Ascending aorta (tissue), 2 donors: Measurements from ENCODE around the gene SCGB1D2. TPM values are rescaled to one million over a fixed set of nuclear protein-coding genes. Genes with fewer than 3 reads are reported as not detected.
"Not testable (repeated sequence)": the region's sequence is repeated elsewhere in the genome, so short reads cannot be mapped to it uniquely, and the experiment has no call there.

Experiments
- DNase-seq, 2 donors: peaks; one replicate each; pipeline ENCODE4 v3.0.0-alpha.2; 2019; ENCODE audit warnings: low spot score in 2 of 2
- H3K27ac ChIP-seq, 2 donors: fragments of 200-600 bp; sonication (generic); one replicate each; pipeline ENCODE4 v1.5.1; 2016 to 2017; ENCODE audit warnings: mild to moderate bottlenecking in 1 of 2
- H3K27me3 ChIP-seq: fragments of 200-600 bp; sonication (generic); one replicate; pipeline ENCODE4 v1.5.1; 2017
- H3K36me3 ChIP-seq, 2 donors: fragments of 200-600 bp; sonication (generic); one replicate each; pipeline ENCODE4 v1.5.1; 2016
- H3K4me1 ChIP-seq, 2 donors: fragments of 200-600 bp; sonication (generic); one replicate each; pipeline ENCODE4 v1.5.1; 2016 to 2017; ENCODE audit warnings: mild to moderate bottlenecking in 1 of 2
- H3K4me3 ChIP-seq, 2 donors: fragments of 200-600 bp; sonication (generic); one replicate each; pipeline ENCODE4 v1.5.1; 2016 to 2017; ENCODE audit warnings: mild to moderate bottlenecking in 1 of 2
- H3K9me3 ChIP-seq, 2 donors: fragments of 200-600 bp; sonication (generic); one replicate each; pipeline ENCODE4 v1.5.1; 2016
- CTCF ChIP-seq, 3 experiments: fragments of 200-600 bp in 2 of 3; fragments of 450-650 bp in 1 of 3; sonication (generic) in 2 of 3; IDR thresholded peaks; one replicate each; pipeline ENCODE4 v1.5.1; 2016 to 2019; ENCODE audit warnings: antibody characterized with exemption in 3 of 3, mild to moderate bottlenecking in 1 of 3, moderate library complexity in 1 of 3
- intact Hi-C: fragments of 100-400 bp; cut with DNase I; formaldehyde crosslinking; loops from one replicate; pipeline ENCODE4 v1.15.1; 2023
- total RNA-seq: library from RNA; depleted of rRNA; stranded (reverse); fragments of >200 nt; gene quantifications from one replicate; pipeline ENCODE4 v1.1.0, GENCODE V29; 2016

SCGB1D2 gene
- total RNA-seq = not detected

GRCh38 chr11:62242021-62242420 is at the start of gene SCGB1D2:
Gene SCGB1D2 (plus strand): TSS chr11:62242239. CDS start chr11:62242308, 69 bp downstream.
- Histone ChIP-seq H3K27ac (no peak within 1 kb of the TSS), H3K36me3 (no peaks in the 10 kb centered on the region), H3K9me3 (no peaks in the 10 kb centered on the region), H3K4me1 (no peaks in the 10 kb centered on the region), H3K4me3 (no peak within 1 kb of the TSS), H3K27me3 (no peaks in the 10 kb centered on the region)
- no peak for TF ChIP-seq CTCF (IDR thresholded peaks at IDR 0.05)
- DNase-seq = no peak
- intact Hi-C loops = no loop called here

- H3K4me1 ChIP-seq = no peaks in the 10 kb centered on the region
- no peak overlapping the region for H3K27ac ChIP-seq
- intact Hi-C loops = no loop called here
- no peaks in the 10 kb centered on the region for H3K27me3 ChIP-seq
- TF ChIP-seq CTCF (IDR thresholded peaks at IDR 0.05) = no peak
- H3K9me3 ChIP-seq = no peaks in the 10 kb centered on the region
- DNase-seq = no peak
- no peaks in the 10 kb centered on the region for H3K36me3 ChIP-seq
- no peak overlapping the region for H3K4me3 ChIP-seq
Observed at GRCh38 chr11:62193952-62194351, 48.1 kb upstream of the SCGB1D2 start.

- H3K9me3 ChIP-seq, intact Hi-C loops, H3K4me3 ChIP-seq, H3K27me3 ChIP-seq, DNase-seq, H3K27ac ChIP-seq, H3K4me1 ChIP-seq, H3K36me3 ChIP-seq: not testable (repeated sequence)
Observed at GRCh38 chr11:62195010-62195409, 47.0 kb upstream of the SCGB1D2 start.

- DNase-seq = no peak
- no peak overlapping the region for H3K4me3 ChIP-seq
- H3K27me3 ChIP-seq = no peaks in the 10 kb centered on the region
- no peak overlapping the region for H3K27ac ChIP-seq
- intact Hi-C loops = no loop called here
- TF ChIP-seq CTCF (IDR thresholded peaks at IDR 0.05) = no peak
- no peaks in the 10 kb centered on the region for H3K4me1 ChIP-seq
- H3K9me3 ChIP-seq = no peaks in the 10 kb centered on the region
- H3K36me3 ChIP-seq = no peaks in the 10 kb centered on the region
Observed at GRCh38 chr11:62195945-62196344, 46.1 kb upstream of the SCGB1D2 start.

- H3K27ac ChIP-seq, H3K27me3 ChIP-seq, H3K9me3 ChIP-seq, intact Hi-C loops, H3K4me1 ChIP-seq, H3K4me3 ChIP-seq, DNase-seq, H3K36me3 ChIP-seq: not testable (repeated sequence)
Observed at GRCh38 chr11:62197400-62197799, 44.6 kb upstream of the SCGB1D2 start.

GRCh38 chr11:62201376-62201775 is 40.7 kb upstream of the SCGB1D2 start:
- Histone ChIP-seq H3K27me3 (no peaks in the 10 kb centered on the region), H3K9me3 (no peaks in the 10 kb centered on the region), H3K4me1 (no peaks in the 10 kb centered on the region), H3K27ac (no peak overlapping the region), H3K36me3 (no peaks in the 10 kb centered on the region), H3K4me3 (no peak overlapping the region)
- intact Hi-C loops = no loop called here
- no peak for TF ChIP-seq CTCF (IDR thresholded peaks at IDR 0.05)
- DNase-seq = no peak

GRCh38 chr11:62202910-62203309 is 39.1 kb upstream of the SCGB1D2 start:
- no peaks in the 10 kb centered on the region for H3K4me1 ChIP-seq
- intact Hi-C loops = no loop called here

More at GRCh38 chr11:62202910-62203309, 39.1 kb upstream of the SCGB1D2 start:
- no peak overlapping the region for H3K4me3 ChIP-seq
- H3K9me3 ChIP-seq = no peaks in the 10 kb centered on the region
- no peaks in the 10 kb centered on the region for H3K27me3 ChIP-seq
- DNase-seq = no peak
- no peak for TF ChIP-seq CTCF (IDR thresholded peaks at IDR 0.05)
- H3K27ac ChIP-seq = no peak overlapping the region
- no peaks in the 10 kb centered on the region for H3K36me3 ChIP-seq
